Uterus (tissue), 4 donors: ENCODE measurements around the gene MACROD1. TPM values are rescaled to one million over a fixed set of nuclear protein-coding genes. Genes with fewer than 3 reads are reported as not detected.

Source experiments
- DNase-seq, 2 donors: peaks; one replicate each; pipeline ENCODE4 v3.0.0-alpha.2; 2019 to 2020
- H3K27ac ChIP-seq, 2 donors: fragments of 200-600 bp; sonication (generic); 1 replicate in 1 of 2; 2 replicates in 1 of 2; pipeline ENCODE4 v1.5.1; 2016 to 2018
- H3K27me3 ChIP-seq, 2 donors: fragments of 200-600 bp; sonication (generic); one replicate each; pipeline ENCODE4 v1.5.1; 2018 to 2019; ENCODE audit warnings: control low read depth in 1 of 2
- H3K36me3 ChIP-seq, 2 donors: fragments of 200-600 bp; sonication (generic); one replicate each; pipeline ENCODE4 v1.5.1; 2019; ENCODE audit warnings: control low read depth in 1 of 2
- H3K4me1 ChIP-seq, 2 donors: fragments of 200-600 bp; sonication (generic); one replicate each; pipeline ENCODE4 v1.5.1; 2018 to 2019; ENCODE audit warnings: control low read depth in 1 of 2
- H3K4me3 ChIP-seq, 2 donors: fragments of 200-600 bp; sonication (generic); 1 replicate in 1 of 2; 2 replicates in 1 of 2; pipeline ENCODE4 v1.5.1; 2018 to 2019; ENCODE audit warnings: mild to moderate bottlenecking in 1 of 2
- H3K9me3 ChIP-seq, 2 donors: fragments of 200-600 bp; sonication (generic); one replicate each; pipeline ENCODE4 v1.5.1; 2019; ENCODE audit warnings: control low read depth in 1 of 2
- POLR2A ChIP-seq, 2 donors: fragments of 450-650 bp; IDR thresholded peaks; one replicate each; pipeline ENCODE4 v1.6.1; 2016; ENCODE audit warnings: antibody characterized with exemption in 2 of 2, mild to moderate bottlenecking in 1 of 2, moderate library complexity in 1 of 2
- intact Hi-C: fragments of 100-400 bp; cut with DNase I; formaldehyde crosslinking; loops from one replicate; pipeline ENCODE4 v1.15.1; 2023; ENCODE audit warnings: low total_unique reads
- total RNA-seq, 4 donors: library from RNA; depleted of rRNA in 3 of 4; stranded (reverse); fragments of >200 nt in 3 of 4; gene quantifications; one replicate each; pipeline versions ENCODE4 v1.1.0 to v1.2.4, GENCODE V29; 2014 to 2023
- TF ChIP-seq, protein P1 (sequence below), 4 experiments: fragments of 200-600 bp in 2 of 4; fragments of 450-650 bp in 2 of 4; sonication (generic) in 2 of 4; IDR thresholded peaks; one replicate each; pipeline ENCODE4 v1.5.1; 2016 to 2019; ENCODE audit warnings: antibody characterized with exemption in 4 of 4, mild to moderate bottlenecking in 2 of 4, moderate library complexity in 1 of 4
- donor health status: DM: yes; HTN: yes; CAD: no.

Gene MACROD1
- total RNA-seq = 10 to 100 TPM in 1 of 4 donors, 1 to 10 TPM in 3; 1.8 to 27.1 (median 6.6) TPM

GRCh38 chr11:64165842-64166635 lies at the start of gene MACROD1:
Gene MACROD1, minus strand, starts transcription at chr11:64166113. Its CDS starts 119 bp downstream, at chr11:64165994.
- peak within 1 kb of the TSS; percentile 68 for H3K27ac ChIP-seq
- peaks cover 0 to 10% of the 10 kb centered on the region in 2 donors for H3K4me1 ChIP-seq
- H3K36me3 ChIP-seq = no peaks in the 10 kb centered on the region
- TF ChIP-seq, protein P1, sequence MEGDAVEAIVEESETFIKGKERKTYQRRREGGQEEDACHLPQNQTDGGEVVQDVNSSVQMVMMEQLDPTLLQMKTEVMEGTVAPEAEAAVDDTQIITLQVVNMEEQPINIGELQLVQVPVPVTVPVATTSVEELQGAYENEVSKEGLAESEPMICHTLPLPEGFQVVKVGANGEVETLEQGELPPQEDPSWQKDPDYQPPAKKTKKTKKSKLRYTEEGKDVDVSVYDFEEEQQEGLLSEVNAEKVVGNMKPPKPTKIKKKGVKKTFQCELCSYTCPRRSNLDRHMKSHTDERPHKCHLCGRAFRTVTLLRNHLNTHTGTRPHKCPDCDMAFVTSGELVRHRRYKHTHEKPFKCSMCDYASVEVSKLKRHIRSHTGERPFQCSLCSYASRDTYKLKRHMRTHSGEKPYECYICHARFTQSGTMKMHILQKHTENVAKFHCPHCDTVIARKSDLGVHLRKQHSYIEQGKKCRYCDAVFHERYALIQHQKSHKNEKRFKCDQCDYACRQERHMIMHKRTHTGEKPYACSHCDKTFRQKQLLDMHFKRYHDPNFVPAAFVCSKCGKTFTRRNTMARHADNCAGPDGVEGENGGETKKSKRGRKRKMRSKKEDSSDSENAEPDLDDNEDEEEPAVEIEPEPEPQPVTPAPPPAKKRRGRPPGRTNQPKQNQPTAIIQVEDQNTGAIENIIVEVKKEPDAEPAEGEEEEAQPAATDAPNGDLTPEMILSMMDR (IDR thresholded peaks at IDR 0.05) = peak in 1 of 4 experiments; percentile 9
- TF ChIP-seq POLR2A (IDR thresholded peaks at IDR 0.05) = peak; percentile 27 to 28
- DNase-seq = peak; percentile 79 to 82
- intact Hi-C loops = no loop called here
- no peaks in the 10 kb centered on the region for H3K9me3 ChIP-seq
- H3K4me3 ChIP-seq = peak within 1 kb of the TSS; percentile 53 to 63
- no peaks in the 10 kb centered on the region for H3K27me3 ChIP-seq

DNA sequence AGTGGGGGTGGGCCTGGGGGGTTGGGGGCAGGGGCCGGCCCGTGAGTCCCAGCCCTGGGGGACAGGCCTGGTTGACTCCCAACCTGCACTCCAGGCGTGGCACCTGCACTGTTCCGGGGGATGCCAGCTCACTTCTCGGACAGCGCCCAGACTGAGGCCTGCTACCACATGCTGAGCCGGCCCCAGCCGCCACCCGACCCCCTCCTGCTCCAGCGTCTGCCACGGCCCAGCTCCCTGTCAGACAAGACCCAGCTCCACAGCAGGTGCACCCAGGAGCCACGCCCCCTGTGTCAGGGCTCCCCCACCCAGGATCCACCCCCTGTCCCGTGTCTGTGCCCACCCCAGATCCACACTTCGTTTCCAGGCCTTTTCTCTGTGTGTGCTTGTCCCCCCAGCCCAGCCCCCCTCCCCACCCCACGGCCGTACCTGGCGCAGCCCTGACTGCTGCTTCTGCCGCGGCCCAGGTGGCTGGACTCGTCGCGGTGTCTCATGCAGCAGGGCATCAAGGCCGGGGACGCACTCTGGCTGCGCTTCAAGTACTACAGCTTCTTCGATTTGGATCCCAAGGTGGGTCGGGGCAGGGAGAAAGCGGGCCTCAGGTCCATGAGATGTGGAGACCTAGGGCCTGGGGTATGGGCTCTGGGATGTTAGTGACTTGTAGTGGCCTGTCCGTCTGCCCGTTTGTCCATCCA lies 45.4 kb upstream of the MACROD1 start:
- peak in 1 of 2 donors; percentile 17 for DNase-seq
- TF ChIP-seq POLR2A (IDR thresholded peaks at IDR 0.05) = no peak
- TF ChIP-seq, protein P1 (IDR thresholded peaks at IDR 0.05) = no peak
- Histone ChIP-seq H3K9me3 (no peaks in the 10 kb centered on the region), H3K27ac (no peak overlapping the region), H3K27me3 (no peaks in the 10 kb centered on the region), H3K4me3 (no peak overlapping the region), H3K36me3 (no peaks in the 10 kb centered on the region), H3K4me1 (no peaks in the 10 kb centered on the region)
- intact Hi-C loops = no loop called here

GRCh38 chr11:64210301-64211020 lies 44.5 kb upstream of the MACROD1 start:
- H3K4me1 ChIP-seq = no peaks in the 10 kb centered on the region
- H3K27ac ChIP-seq = no peak overlapping the region
- no peak for DNase-seq
- H3K36me3 ChIP-seq = no peaks in the 10 kb centered on the region
- H3K4me3 ChIP-seq = no peak overlapping the region
- H3K27me3 ChIP-seq = no peaks in the 10 kb centered on the region
- intact Hi-C loops = no loop called here
- no peaks in the 10 kb centered on the region for H3K9me3 ChIP-seq
- TF ChIP-seq, protein P1 (IDR thresholded peaks at IDR 0.05) = no peak
- TF ChIP-seq POLR2A (IDR thresholded peaks at IDR 0.05) = no peak

DNA sequence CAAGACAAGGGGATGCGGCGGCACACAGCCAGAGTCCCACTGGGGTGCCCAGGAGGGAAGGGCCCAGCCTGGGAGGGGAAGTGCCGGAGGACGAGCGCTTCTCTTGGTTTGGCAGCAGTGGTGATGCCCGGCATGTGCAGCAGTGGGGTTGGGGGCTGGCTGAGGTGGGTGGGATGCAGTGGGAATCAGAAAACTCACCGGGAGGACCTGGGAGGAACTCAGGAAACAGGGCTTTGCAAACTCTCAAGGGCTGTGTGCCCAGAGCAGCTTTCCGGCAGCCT lies 43.6 kb upstream of the MACROD1 start:
- H3K9me3 ChIP-seq = no peaks in the 10 kb centered on the region
- no peak for DNase-seq
- intact Hi-C loops = loop anchor here (5.0 kb wide), 1 partner anchor 88 kb away; no protein-coding TSS in a partner anchor
- no peaks in the 10 kb centered on the region for H3K4me1 ChIP-seq
- no peaks in the 10 kb centered on the region for H3K36me3 ChIP-seq
- H3K27ac ChIP-seq = no peak overlapping the region
- TF ChIP-seq, protein P1 (IDR thresholded peaks at IDR 0.05) = no peak
- no peak for TF ChIP-seq POLR2A (IDR thresholded peaks at IDR 0.05)
- H3K27me3 ChIP-seq = no peaks in the 10 kb centered on the region
- no peak overlapping the region for H3K4me3 ChIP-seq
